SKM-1 (cell line): ENCODE measurements around the gene YDJC.
"Not testable (repeated sequence)": the region's sequence is repeated elsewhere in the genome, so short reads cannot be mapped to it uniquely, and the experiment has no call there.

Experiments used
- DNase-seq: peaks from one replicate; lab custom pipeline; 2025; ENCODE audit not compliant: unreplicated experiment; lab: John Stamatoyannopoulos, UW

Gene YDJC

DNA sequence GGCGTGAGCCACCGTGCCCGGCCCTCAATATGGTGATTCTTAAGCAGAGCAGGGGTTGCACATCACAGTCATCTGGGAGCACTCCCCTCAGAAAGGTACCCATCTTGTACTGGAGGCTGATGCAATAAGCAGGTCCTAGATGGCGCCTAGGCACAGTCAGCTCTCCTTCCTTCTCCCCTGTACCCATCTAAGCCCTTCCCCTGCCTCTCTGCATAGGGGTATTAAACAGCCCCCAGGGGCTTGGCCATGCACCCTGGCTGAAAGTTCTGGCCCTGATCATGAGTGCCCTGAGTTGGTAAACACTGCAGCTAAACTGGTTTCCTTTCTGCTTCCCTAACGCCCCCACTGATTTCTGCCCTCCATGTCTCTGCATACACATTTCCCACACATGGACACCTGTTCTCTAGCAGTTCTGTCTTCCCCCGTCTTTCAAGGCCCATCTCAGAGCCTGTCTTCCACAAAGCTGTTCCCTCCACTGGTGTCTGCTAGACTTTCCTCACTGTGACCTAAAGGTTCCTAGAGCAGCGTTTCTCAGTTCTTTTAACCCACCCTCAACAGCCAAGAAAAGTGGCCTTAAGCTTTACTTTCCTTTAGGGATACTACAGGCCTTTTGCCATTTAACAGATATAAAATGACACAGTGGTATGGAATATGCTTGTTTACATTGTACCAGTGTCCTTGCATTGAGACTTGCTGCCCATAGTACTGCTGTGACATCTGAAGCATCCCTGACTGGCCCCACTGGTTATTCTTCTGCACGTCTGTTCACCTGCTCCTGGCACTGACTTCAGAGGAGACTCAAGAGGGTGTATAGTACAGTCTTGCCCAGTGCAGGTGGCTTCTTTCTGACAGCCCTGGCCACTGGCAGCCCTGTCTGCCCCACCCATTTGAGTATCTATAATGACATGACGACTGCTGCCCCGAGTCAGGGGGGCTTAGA is 46.8 kb downstream of the YDJC start:
- no peak for DNase-seq

DNA sequence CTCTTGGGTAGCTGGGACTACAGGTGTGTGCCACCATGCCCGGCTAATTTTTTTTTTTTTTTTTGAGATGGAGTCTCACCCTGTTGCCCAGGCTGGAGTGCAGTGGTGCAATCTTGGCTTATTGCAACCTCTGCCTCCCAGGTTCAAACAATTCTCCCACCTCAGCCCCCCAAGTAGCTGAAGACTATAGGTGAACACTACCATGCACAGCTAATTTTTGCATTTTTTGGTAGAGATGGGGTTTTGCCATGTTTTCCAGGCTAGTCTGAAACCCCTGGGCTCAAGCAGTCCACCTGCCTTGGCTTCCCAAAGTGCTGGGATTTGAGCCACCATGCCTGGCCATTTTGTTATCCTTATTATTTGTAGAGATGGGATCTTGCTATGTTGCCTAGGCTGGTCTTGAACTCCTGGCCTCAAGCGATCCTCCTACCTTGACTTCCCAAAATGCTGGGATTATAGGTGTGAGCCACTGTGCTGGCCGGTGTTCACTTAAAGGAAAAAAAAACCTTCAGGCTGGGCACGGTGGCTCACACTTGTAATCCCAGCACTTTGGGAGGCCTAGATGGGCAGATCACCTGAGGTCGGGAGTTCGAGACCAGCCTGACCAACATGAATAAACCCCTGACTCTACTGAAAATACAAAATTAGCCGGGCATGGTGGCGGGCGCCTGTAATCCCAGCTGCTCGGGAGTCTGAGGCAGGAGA is 48.7 kb downstream of the YDJC start:
- DNase-seq = not testable (repeated sequence)

DNA sequence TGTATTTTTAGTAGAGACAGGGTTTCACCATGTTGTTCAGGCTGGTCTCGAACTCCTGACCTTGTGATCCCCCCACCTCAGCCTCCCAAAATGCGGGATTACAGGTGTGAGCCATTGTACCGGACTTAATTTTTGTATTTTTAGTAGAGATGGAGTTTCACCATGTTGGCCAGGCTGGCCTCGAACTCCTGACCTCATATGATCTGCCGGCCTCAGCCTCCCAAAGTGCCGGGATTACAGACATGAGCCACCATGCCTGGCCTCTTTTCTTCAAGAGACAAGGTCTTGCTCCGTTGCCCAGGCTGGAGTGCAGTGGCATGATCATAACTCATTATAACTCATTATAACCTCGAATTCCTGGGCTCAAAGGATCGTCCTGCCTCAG is 49.2 kb downstream of the YDJC start:
- DNase-seq = not testable (repeated sequence)

DNA sequence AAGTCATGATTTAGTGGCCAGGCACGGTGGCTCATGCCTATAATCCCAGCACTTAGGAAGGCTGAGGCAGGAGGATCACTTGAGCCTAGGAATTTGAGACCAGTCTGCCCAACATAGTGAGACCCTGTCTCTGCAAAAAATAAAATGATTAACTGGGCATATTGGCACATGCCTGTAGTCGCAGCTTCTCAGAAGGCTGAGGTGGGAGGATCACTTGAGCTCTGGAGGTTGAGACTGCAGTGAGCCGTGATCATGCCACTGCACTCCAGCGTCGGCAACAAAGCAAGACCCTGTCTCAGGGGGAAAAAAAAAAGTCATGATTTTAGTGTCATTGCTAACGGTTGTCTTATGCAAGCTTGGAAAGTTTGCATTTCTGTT is 50.4 kb downstream of the YDJC start:
- no peak for DNase-seq
